OCI-LY7 (cell line): ENCODE data around the gene MAP3K13. TPM values are rescaled to one million over a fixed set of nuclear protein-coding genes. Genes with fewer than 3 reads are reported as not detected.
"Not testable (repeated sequence)": the region's sequence is repeated elsewhere in the genome, so short reads cannot be mapped to it uniquely, and the experiment has no call there.

Experiments
- BruUV-seq: library from RNA; stranded (reverse); fragments of 400-500 nt; replicated peaks from 2 replicates; lab custom pipeline; 2021; lab: Mats Ljungman, UMichigan
- CTCF ChIA-PET: fragments of 300-600 bp; sonication (Branson Sonifier 250); formaldehyde crosslinking; loops from one replicate; lab custom pipeline; 2022; ENCODE audit warnings: antibody characterized with exemption; ENCODE audit not compliant: unreplicated experiment; lab: Charles Lee
- POLR2A ChIA-PET: fragments of 300-600 bp; sonication (Branson Sonifier 250); formaldehyde crosslinking; loops from one replicate; lab custom pipeline; 2022; ENCODE audit warnings: antibody characterized with exemption; lab: Charles Lee
- DNase-seq: peaks from one replicate; pipeline ENCODE4 v3.0.0-alpha.2; 2015; ENCODE audit warnings: low spot score
- H2AFZ ChIP-seq: fragments of 200-600 bp; sonication (generic), shearing (Covaris generic); 2 replicates; pipeline ENCODE4 v1.6.1; 2014; ENCODE audit warnings: mild to moderate bottlenecking, antibody characterized with exemption, low read length, moderate library complexity
- H3K27ac ChIP-seq: fragments of 200-600 bp; sonication (generic); 2 replicates; pipeline ENCODE4 v1.5.1; 2014; ENCODE audit warnings: mixed run types, low read depth, mild to moderate bottlenecking, moderate library complexity, low read length, inconsistent platforms; ENCODE audit not compliant: poor library complexity, severe bottlenecking
- H3K36me3 ChIP-seq: fragments of 200-600 bp; sonication (generic); 2 replicates; pipeline ENCODE4 v1.6.1; 2014; ENCODE audit warnings: mild to moderate bottlenecking, antibody characterized with exemption, low read length, moderate library complexity, mixed read lengths; ENCODE audit not compliant: insufficient read depth
- H3K4me1 ChIP-seq: fragments of 200-600 bp; sonication (generic); 2 replicates; pipeline ENCODE4 v1.5.1; 2014; ENCODE audit warnings: mild to moderate bottlenecking, low read length; ENCODE audit not compliant: insufficient read depth, poor library complexity, severe bottlenecking
- H3K4me2 ChIP-seq: fragments of 200-600 bp; sonication (generic); 2 replicates; pipeline ENCODE4 v1.6.1; 2014; ENCODE audit warnings: mild to moderate bottlenecking, low read length
- H3K4me3 ChIP-seq: fragments of 200-600 bp; sonication (generic); 2 replicates; pipeline ENCODE4 v1.5.1; 2014; ENCODE audit warnings: mild to moderate bottlenecking, low read depth, low read length; ENCODE audit not compliant: poor library complexity, severe bottlenecking
- H3K79me2 ChIP-seq: fragments of 200-600 bp; sonication (generic); 2 replicates; pipeline ENCODE4 v1.6.1; 2016; ENCODE audit warnings: low read depth, mild to moderate bottlenecking, low read length, moderate library complexity, mixed read lengths; ENCODE audit not compliant: insufficient read depth
- H3K9me2 ChIP-seq: fragments of 200-600 bp; sonication (generic); 2 replicates; pipeline ENCODE4 v1.6.1; 2016; ENCODE audit warnings: mild to moderate bottlenecking, low read length, mixed read lengths; ENCODE audit not compliant: insufficient read depth
- H3K9me3 ChIP-seq: fragments of 200-600 bp; sonication (generic); 2 replicates; pipeline ENCODE4 v1.6.1; 2014; ENCODE audit warnings: mild to moderate bottlenecking, mixed run types, low read length, mixed read lengths
- H4K20me1 ChIP-seq: fragments of 200-600 bp; sonication (generic); 2 replicates; pipeline ENCODE4 v1.6.1; 2014; ENCODE audit warnings: mild to moderate bottlenecking, antibody characterized with exemption, low read length, moderate library complexity, mixed read lengths; ENCODE audit not compliant: insufficient read depth
- EZH2phosphoT487 ChIP-seq: fragments of 200-600 bp; sonication (generic); IDR thresholded peaks from 2 replicates; pipeline ENCODE4 v1.6.1; 2018; ENCODE audit warnings: low read depth, borderline replicate concordance, mild to moderate bottlenecking, mixed run types, antibody characterized with exemption, low read length, moderate library complexity, mixed read lengths
- intact Hi-C: fragments of 100-400 bp; cut with micrococcal nuclease; formaldehyde crosslinking; loops from one replicate; pipeline ENCODE4 v1.10.0; 2022; ENCODE audit not compliant: unreplicated experiment
- total RNA-seq, 2 experiments: library from RNA; depleted of rRNA in 1 of 2; stranded (reverse); fragments of >200 nt in 1 of 2; shearing (Covaris generic) in 1 of 2; gene quantifications; 2 replicates each; pipeline ENCODE4 v1.2.3, GENCODE V29; 2014 to 2022
- TF ChIP-seq, protein P1 (sequence below): fragments of 200-600 bp; sonication (generic); conservative IDR thresholded peaks from 2 replicates; pipeline ENCODE4 v1.5.1; 2014; ENCODE audit warnings: mild to moderate bottlenecking, antibody characterized with exemption, low read length, moderate library complexity, mixed read lengths

MAP3K13 gene
- total RNA-seq, 2 experiments from 2014 or later = 7.6 to 15.0 TPM

DNA sequence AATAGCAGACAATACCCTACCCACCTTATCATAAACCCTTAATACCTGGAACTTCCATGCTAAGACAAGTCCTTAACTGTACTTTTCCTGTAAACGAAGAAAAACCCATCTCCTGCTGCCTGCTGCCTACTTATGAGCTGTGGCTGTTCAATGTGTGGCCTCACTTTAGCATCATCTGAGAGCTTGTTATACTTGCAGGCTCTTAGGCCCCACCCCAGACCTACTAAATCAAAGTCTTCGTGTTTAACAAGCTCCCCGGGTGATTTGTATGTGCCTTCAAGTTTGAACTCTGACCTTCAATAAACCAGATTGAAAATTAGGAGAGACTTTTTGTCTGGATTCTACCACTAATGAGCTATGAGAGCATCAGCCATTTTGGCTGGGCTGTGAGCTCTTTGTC lies 106.6 kb downstream of the MAP3K13 start:
- Histone ChIP-seq H3K36me3 (no peaks in the 10 kb centered on the region), H3K4me2 (no peak overlapping the region), H3K9me3 (no peaks in the 10 kb centered on the region), H3K9me2 (no peaks in the 10 kb centered on the region), H4K20me1 (no peaks in the 10 kb centered on the region), H3K79me2 (no peaks in the 10 kb centered on the region), H3K4me1 (no peaks in the 10 kb centered on the region), H2AFZ (no peak overlapping the region), H3K4me3 (no peak overlapping the region), H3K27ac (no peak overlapping the region)
- POLR2A ChIA-PET = interaction anchor here (0.6 to 1.0 kb wide), 2 partner anchors 23 to 172 kb away, joined by 3 to 6 read pairs; no protein-coding TSS in a partner anchor
- no TSS peak for BruUV-seq
- CTCF ChIA-PET = no interaction called here
- DNase-seq = no peak
- TF ChIP-seq, protein P1, sequence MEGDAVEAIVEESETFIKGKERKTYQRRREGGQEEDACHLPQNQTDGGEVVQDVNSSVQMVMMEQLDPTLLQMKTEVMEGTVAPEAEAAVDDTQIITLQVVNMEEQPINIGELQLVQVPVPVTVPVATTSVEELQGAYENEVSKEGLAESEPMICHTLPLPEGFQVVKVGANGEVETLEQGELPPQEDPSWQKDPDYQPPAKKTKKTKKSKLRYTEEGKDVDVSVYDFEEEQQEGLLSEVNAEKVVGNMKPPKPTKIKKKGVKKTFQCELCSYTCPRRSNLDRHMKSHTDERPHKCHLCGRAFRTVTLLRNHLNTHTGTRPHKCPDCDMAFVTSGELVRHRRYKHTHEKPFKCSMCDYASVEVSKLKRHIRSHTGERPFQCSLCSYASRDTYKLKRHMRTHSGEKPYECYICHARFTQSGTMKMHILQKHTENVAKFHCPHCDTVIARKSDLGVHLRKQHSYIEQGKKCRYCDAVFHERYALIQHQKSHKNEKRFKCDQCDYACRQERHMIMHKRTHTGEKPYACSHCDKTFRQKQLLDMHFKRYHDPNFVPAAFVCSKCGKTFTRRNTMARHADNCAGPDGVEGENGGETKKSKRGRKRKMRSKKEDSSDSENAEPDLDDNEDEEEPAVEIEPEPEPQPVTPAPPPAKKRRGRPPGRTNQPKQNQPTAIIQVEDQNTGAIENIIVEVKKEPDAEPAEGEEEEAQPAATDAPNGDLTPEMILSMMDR = no peak
- no peak for TF ChIP-seq EZH2phosphoT487
- intact Hi-C loops = no loop called here

- Histone ChIP-seq H3K9me2 (no peaks in the 10 kb centered on the region), H3K27ac (no peak overlapping the region), H3K9me3 (no peaks in the 10 kb centered on the region), H3K36me3 (no peaks in the 10 kb centered on the region), H3K4me1 (no peaks in the 10 kb centered on the region), H3K4me3 (no peak overlapping the region), H3K4me2 (no peak overlapping the region), H2AFZ (no peak overlapping the region), H4K20me1 (no peaks in the 10 kb centered on the region), H3K79me2 (no peaks in the 10 kb centered on the region)
- no peak for DNase-seq
- ChIA-PET POLR2A (interaction anchor here (0.6 to 1.0 kb wide), 2 partner anchors 22 to 172 kb away, joined by 3 to 6 read pairs; no protein-coding TSS in a partner anchor), CTCF (no interaction called here)
- BruUV-seq = no TSS peak
- TF ChIP-seq, protein P1 = no peak
- TF ChIP-seq EZH2phosphoT487 = no peak
- intact Hi-C loops = no loop called here
These were observed 107.4 kb downstream of the MAP3K13 start for GRCh38 chr3:185470323-185470722.

- BruUV-seq = no TSS peak
- DNase-seq = no peak
- Histone ChIP-seq H3K27ac (no peak overlapping the region), H3K4me3 (no peak overlapping the region), H3K36me3 (no peaks in the 10 kb centered on the region), H2AFZ (no peak overlapping the region), H4K20me1 (no peaks in the 10 kb centered on the region), H3K79me2 (no peaks in the 10 kb centered on the region), H3K4me2 (no peak overlapping the region), H3K9me2 (no peaks in the 10 kb centered on the region), H3K4me1 (no peaks in the 10 kb centered on the region), H3K9me3 (no peaks in the 10 kb centered on the region)
- CTCF ChIA-PET = no interaction called here
- TF ChIP-seq, protein P1 = no peak
- no peak for TF ChIP-seq EZH2phosphoT487
- POLR2A ChIA-PET = no interaction called here
- intact Hi-C loops = no loop called here
These were observed 110.4 kb downstream of the MAP3K13 start for GRCh38 chr3:185473290-185473815.

DNA sequence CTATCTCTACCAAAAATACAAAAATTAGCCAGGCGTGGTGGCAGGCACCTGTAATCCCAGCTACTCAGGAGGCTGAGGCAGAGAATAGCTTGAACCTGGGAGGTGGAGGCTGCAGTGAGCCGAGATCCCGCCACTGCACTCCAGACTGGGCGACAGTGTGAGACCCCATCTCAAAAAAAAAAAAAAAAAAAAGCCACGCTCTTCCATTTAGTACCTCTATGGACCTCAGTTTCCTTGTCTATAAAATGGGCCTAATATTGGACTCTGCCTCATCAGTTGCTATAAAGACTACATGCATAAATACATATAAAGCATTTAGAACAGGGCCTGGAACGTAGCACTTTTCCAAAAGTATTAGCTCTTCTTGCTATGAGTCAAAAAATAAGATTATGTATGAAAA lies 112.0 kb downstream of the MAP3K13 start:
- H3K79me2 ChIP-seq, H3K9me3 ChIP-seq, intact Hi-C loops, H4K20me1 ChIP-seq, CTCF ChIA-PET, H3K4me3 ChIP-seq, H3K9me2 ChIP-seq, H3K27ac ChIP-seq, BruUV-seq, DNase-seq, H3K36me3 ChIP-seq, H3K4me1 ChIP-seq, POLR2A ChIA-PET, H2AFZ ChIP-seq, H3K4me2 ChIP-seq: not testable (repeated sequence)
